ENCODE measurements around the gene LSP1.

The LSP1 gene

GRCh38 chr11:1829039-1829820, 23.7 kb upstream of the LSP1 start:
- no peak overlapping the region for H3K4me3 ChIP-seq (ENCODE audit: low read depth, low read length)
- TF ChIP-seq, protein P1, sequence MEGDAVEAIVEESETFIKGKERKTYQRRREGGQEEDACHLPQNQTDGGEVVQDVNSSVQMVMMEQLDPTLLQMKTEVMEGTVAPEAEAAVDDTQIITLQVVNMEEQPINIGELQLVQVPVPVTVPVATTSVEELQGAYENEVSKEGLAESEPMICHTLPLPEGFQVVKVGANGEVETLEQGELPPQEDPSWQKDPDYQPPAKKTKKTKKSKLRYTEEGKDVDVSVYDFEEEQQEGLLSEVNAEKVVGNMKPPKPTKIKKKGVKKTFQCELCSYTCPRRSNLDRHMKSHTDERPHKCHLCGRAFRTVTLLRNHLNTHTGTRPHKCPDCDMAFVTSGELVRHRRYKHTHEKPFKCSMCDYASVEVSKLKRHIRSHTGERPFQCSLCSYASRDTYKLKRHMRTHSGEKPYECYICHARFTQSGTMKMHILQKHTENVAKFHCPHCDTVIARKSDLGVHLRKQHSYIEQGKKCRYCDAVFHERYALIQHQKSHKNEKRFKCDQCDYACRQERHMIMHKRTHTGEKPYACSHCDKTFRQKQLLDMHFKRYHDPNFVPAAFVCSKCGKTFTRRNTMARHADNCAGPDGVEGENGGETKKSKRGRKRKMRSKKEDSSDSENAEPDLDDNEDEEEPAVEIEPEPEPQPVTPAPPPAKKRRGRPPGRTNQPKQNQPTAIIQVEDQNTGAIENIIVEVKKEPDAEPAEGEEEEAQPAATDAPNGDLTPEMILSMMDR (IDR thresholded peaks at IDR 0.05; ENCODE audit: insufficient read depth, low read depth, low read length, missing control alignments): no peak
- DNase-seq (ENCODE audit: low read depth): no peak

GRCh38 chr11:1830004-1830321, 22.9 kb upstream of the LSP1 start:
- H3K4me3 ChIP-seq (ENCODE audit: low read depth, low read length): no peak overlapping the region
- no peak for DNase-seq (ENCODE audit: low read depth)
- TF ChIP-seq, protein P1 (IDR thresholded peaks at IDR 0.05; ENCODE audit: insufficient read depth, low read depth, low read length, missing control alignments): no peak

DNA sequence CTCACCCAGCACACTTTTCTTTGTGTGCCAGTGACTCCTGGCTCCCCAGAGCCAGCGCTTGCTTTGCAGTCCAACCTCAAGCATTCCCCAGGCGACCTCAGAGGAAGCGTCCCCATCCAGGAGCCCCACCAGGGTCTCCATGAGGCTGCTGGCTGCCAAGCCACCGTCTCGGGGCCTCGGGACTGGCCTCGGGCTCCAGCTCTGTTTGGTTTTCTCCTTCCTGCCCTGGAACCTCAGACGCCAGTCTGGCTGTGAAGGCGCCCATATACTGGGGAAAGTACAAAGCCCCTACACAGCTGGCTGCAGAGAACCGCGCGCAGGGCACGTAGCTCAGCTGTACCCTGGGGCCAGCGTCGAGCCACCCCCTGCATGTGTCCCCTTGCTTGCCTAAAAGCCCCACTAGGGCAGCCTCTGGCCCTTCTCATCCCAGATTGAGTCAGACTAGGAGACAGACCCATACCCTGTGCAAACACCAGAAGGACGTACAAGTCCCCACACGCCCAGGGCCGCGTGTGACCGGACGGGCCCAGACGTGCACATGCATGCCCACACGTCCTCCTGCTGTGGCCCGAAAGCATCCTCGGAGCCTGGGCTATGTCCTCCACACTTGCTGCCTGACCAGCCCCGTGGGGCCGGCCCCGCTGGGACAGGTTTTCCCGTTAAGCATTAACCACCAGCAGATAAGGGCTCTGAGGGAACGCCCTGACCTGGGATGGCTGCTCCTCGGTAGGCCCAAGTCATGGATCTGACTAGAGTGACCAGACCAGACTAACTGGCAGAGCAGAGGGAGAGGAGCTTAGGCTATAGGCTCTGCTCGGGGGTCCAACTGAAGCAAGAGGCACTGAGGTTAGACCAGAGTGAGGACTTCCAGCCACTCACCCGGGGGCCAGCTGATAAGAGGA, 22.3 kb upstream of the LSP1 start:
- H3K4me3 ChIP-seq (ENCODE audit: low read depth, low read length): no peak overlapping the region
- peak; percentile 58 for DNase-seq (ENCODE audit: low read depth)
- TF ChIP-seq, protein P1 (IDR thresholded peaks at IDR 0.05; ENCODE audit: insufficient read depth, low read depth, low read length, missing control alignments): no peak

GRCh38 chr11:1831338-1832210, 21.3 kb upstream of the LSP1 start:
- TF ChIP-seq, protein P1 (IDR thresholded peaks at IDR 0.05; ENCODE audit: insufficient read depth, low read depth, low read length, missing control alignments): no peak
- DNase-seq (ENCODE audit: low read depth): no peak
- H3K4me3 ChIP-seq (ENCODE audit: low read depth, low read length): no peak overlapping the region

GRCh38 chr11:1832211-1832919, 20.5 kb upstream of the LSP1 start:
- TF ChIP-seq, protein P1 (IDR thresholded peaks at IDR 0.05; ENCODE audit: insufficient read depth, low read depth, low read length, missing control alignments): peak; percentile 87
- peak; percentile 38 for DNase-seq (ENCODE audit: low read depth)
- H3K4me3 ChIP-seq (ENCODE audit: low read depth, low read length): no peak overlapping the region

DNA sequence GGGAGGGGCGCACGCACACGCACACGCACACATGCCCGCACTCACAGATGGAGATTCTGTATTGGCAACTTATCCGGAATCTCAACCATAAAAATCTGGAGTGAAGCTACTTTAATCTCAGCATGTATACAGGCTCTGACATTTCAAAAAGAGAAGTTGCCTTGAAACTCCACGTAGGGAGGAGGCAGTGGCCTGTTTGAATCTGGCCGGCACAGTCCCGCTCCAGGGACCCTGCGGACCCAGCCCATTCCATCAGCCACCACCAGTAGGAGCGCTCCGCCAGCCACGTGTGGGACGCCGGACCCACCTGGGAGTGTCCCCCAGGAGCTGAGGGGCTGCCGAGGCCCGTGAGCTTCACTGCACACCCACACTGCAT, 20.0 kb upstream of the LSP1 start:
- DNase-seq (ENCODE audit: low read depth): no peak
- no peak overlapping the region for H3K4me3 ChIP-seq (ENCODE audit: low read depth, low read length)
- TF ChIP-seq, protein P1 (IDR thresholded peaks at IDR 0.05; ENCODE audit: insufficient read depth, low read depth, low read length, missing control alignments): no peak
